Naive thymus-derived CD8-positive, alpha-beta T cell (primary cell): ENCODE results near the gene TMEM132C. TPM values are rescaled to one million over a fixed set of nuclear protein-coding genes. Genes with fewer than 3 reads are reported as not detected.

Experiments
- ATAC-seq, 2 donors: fragments of 150-1000 bp; cut with Tn5 transposase in 1 of 2; sonication (Bioruptor Pico), chemical (Tn5 transposase) in 1 of 2; 1 replicate in 1 of 2; 2 replicates in 1 of 2; pipeline ENCODE4 v1.10.0; 2021; ENCODE audit warnings: mild to moderate bottlenecking in 2 of 2, moderate library complexity in 2 of 2
- POLR2A ChIA-PET: fragments of 350-600 bp; sonication (Branson Sonifier 250); formaldehyde crosslinking; loops from one replicate; lab custom pipeline; 2021; ENCODE audit warnings: antibody characterized with exemption; lab: Charles Lee
- DNase-seq, 10 donors: peaks; one replicate each; pipeline versions ENCODE4 v3.0.0 to v3.0.0-alpha.2; 2020 to 2022
- H3K27ac Mint-ChIP-seq, 10 donors: one replicate each; pipeline ENCODE4 v1.8.0; 2020 to 2022; ENCODE audit warnings: mild to moderate bottlenecking in 10 of 10, mixed read lengths in 10 of 10, moderate library complexity in 4 of 10, inconsistent platforms in 1 of 10
- H3K27me3 Mint-ChIP-seq, 5 donors: one replicate each; pipeline ENCODE4 v1.8.0; 2021 to 2022; ENCODE audit warnings: mixed read lengths in 5 of 5
- H3K36me3 Mint-ChIP-seq, 3 donors: one replicate each; pipeline ENCODE4 v1.8.0; 2020 to 2022; ENCODE audit warnings: mixed read lengths in 3 of 3, mild to moderate bottlenecking in 2 of 3, inconsistent platforms in 1 of 3
- H3K4me1 Mint-ChIP-seq, 4 donors: one replicate each; pipeline ENCODE4 v1.8.0; 2021 to 2022; ENCODE audit warnings: mixed read lengths in 4 of 4
- H3K4me3 Mint-ChIP-seq, 10 donors: one replicate each; pipeline ENCODE4 v1.8.0; 2020 to 2022; ENCODE audit warnings: mild to moderate bottlenecking in 10 of 10, mixed read lengths in 10 of 10, moderate library complexity in 6 of 10, inconsistent platforms in 1 of 10
- H3K9me3 Mint-ChIP-seq, 9 donors: one replicate each; pipeline ENCODE4 v1.8.0; 2020 to 2022; ENCODE audit warnings: mixed read lengths in 9 of 9, mild to moderate bottlenecking in 3 of 9, inconsistent platforms in 1 of 9, moderate library complexity in 1 of 9
- polyA plus RNA-seq, 3 donors: library from polyadenylated mRNA; unstranded; fragments of 300-500 nt; fragmentation: Illumina TruSeq; gene quantifications; one replicate each; pipeline ENCODE4 v1.2.3, GENCODE V29; 2021
- total RNA-seq, 8 experiments: library from RNA in 2 of 8; stranded (reverse) in 2 of 8; gene quantifications; one replicate each; pipeline ENCODE4 v1.2.3 and lab custom pipeline; 2021 to 2026

Gene TMEM132C
- total and polyA plus RNA-seq, 5 experiments from 2014 or later, result 0.11 TPM; not detected in 4

DNA sequence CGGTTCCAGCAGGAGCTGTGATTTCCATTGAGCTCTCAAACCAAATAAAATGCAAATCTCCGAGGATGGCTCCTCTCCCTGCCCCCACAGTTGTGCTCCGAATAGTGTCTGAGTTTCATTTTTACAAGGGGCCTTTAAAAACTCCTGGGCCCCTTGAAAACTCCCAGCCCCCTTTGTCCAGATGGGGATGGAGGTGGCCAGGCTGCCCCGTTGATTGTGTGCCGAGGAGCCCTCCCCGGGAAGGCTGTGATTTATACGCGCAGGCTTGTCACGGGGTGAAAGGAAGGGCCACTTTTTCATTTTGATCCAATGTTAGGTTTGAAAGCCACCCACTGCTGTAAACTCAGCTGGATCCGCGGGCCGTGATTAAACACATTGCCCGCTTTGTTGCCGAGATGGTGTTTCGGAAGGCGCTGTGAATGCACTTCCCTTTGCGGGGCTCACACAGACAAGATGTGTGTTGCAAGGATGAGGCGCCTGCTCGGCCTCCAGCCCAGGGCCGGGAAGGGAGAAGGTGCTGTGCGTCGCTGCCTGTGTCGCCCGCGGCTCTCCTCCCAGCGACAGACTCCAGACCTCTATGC, 98.8 kb downstream of the TMEM132C start:
- Mint-ChIP-seq H3K27ac (no peak overlapping the region), H3K4me3 (peak overlapping the region in 3 of 10 donors; percentile 36 to 43 (median 38)), H3K36me3 (no peaks in the 10 kb centered on the region), H3K4me1 (peaks cover 0 to 4% (median 1%) of the 10 kb centered on the region in 4 donors), H3K9me3 (peaks cover 0 to 9% (median 3%) of the 10 kb centered on the region in 9 donors), H3K27me3 (peaks cover 6 to 50% (median 25%) of the 10 kb centered on the region in 5 donors)
- DNase-seq, result no peak
- POLR2A ChIA-PET, result no interaction called here
- no peak for ATAC-seq

DNA sequence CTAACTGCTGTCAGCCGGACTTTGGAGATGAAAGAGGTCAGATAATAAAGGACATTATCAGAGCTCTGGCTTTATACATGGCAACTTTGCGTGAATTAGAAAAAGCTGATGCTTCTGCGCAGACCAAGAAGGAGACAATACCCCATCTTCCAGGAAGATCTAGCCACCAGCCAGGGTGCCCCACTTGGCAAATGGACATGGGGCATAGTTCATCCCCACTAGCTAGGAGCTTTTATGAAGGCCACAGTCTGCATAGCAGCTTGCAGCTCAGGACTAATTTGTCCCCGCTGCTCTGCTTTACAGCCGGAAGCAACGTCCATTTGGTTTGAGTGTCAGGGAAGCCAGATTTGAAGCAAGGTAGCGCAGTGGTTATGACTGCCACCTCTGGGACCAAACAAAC, 101.0 kb downstream of the TMEM132C start:
- H3K36me3 Mint-ChIP-seq, result no peaks in the 10 kb centered on the region
- H3K4me1 Mint-ChIP-seq, result peaks cover 0 to 4% (median 1%) of the 10 kb centered on the region in 4 donors
- peaks cover 6 to 45% (median 25%) of the 10 kb centered on the region in 5 donors for H3K27me3 Mint-ChIP-seq
- POLR2A ChIA-PET, result no interaction called here
- no peak for ATAC-seq
- no peak overlapping the region for H3K4me3 Mint-ChIP-seq
- peaks cover 0 to 9% (median 0%) of the 10 kb centered on the region in 9 donors for H3K9me3 Mint-ChIP-seq
- no peak overlapping the region for H3K27ac Mint-ChIP-seq
- DNase-seq, result no peak

DNA sequence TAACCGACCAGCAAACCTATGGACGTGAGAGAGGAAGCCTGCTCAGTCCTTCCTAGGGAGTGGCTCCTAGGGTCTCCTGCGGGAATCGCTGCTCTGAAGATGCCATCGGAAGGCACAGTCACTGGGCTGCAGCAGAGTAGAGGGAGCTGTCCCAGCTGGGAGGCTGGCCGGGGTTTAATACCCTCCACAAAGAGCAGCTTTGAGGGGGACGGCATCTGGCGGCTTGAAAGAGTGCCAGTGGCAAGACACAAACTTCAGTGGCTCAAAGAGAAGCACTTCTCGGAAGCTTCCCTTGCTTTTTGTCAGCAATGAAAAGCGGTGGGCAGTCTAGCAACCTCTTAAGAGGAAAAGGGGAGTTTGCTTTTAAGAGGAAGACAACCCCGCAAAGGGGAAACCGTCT, 114.6 kb downstream of the TMEM132C start:
- Mint-ChIP-seq H3K27ac (no peak overlapping the region), H3K4me1 (no peaks in the 10 kb centered on the region), H3K4me3 (no peak overlapping the region), H3K27me3 (peaks cover 5 to 22% (median 12%) of the 10 kb centered on the region in 5 donors), H3K9me3 (peaks cover 0 to 19% (median 5%) of the 10 kb centered on the region in 9 donors), H3K36me3 (no peaks in the 10 kb centered on the region)
- POLR2A ChIA-PET, result no interaction called here
- ATAC-seq, result no peak
- DNase-seq, result no peak

DNA sequence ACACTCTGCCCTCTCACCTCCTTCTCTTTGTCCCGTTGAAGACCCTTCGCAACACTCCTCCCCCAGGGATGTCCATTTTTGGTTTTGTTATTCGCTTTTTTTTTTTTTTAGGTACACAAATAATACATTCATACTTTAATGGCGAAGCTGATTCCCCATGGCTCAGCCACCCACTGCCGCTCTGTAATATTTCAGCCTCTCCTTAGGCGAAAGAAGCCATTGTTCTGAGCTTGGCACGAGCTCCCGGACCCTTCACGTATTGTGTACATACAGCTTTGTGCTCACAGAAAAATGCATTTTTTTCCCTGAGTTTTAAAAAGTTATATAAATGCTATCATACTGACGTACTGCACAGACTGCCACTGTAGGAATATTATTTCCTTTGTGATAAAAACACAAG, 115.0 kb downstream of the TMEM132C start:
- Mint-ChIP-seq H3K36me3 (no peaks in the 10 kb centered on the region), H3K27me3 (peaks cover 5 to 22% (median 14%) of the 10 kb centered on the region in 5 donors), H3K4me1 (no peaks in the 10 kb centered on the region), H3K4me3 (no peak overlapping the region), H3K9me3 (peaks cover 0 to 18% (median 5%) of the 10 kb centered on the region in 9 donors), H3K27ac (no peak overlapping the region)
- POLR2A ChIA-PET, result no interaction called here
- ATAC-seq, result no peak
- DNase-seq, result no peak

DNA sequence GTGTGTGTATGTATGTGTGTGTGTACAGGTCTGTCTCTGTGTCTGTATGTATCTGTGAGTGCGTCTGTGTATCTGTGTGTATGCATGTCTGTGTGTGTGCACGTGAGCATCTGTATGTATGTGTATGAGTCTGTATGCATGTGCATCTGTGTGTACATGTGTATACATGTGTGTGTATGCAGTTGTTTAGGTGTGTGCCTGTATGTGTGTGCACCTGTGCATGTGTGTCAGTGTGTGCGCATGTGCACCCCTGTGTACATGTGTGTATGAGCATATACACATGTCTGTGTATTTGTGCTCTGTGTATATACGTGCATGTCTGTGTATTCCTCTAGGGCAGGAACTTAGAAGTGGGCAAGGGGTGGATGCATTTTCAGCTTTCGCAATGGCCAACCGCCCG, 116.0 kb downstream of the TMEM132C start:
- Mint-ChIP-seq H3K27me3 (peaks cover 5 to 23% (median 14%) of the 10 kb centered on the region in 5 donors), H3K9me3 (peaks cover 0 to 13% (median 4%) of the 10 kb centered on the region in 9 donors), H3K27ac (no peak overlapping the region), H3K36me3 (no peaks in the 10 kb centered on the region), H3K4me1 (no peaks in the 10 kb centered on the region), H3K4me3 (no peak overlapping the region)
- DNase-seq, result no peak
- POLR2A ChIA-PET, result no interaction called here
- ATAC-seq, result no peak

DNA sequence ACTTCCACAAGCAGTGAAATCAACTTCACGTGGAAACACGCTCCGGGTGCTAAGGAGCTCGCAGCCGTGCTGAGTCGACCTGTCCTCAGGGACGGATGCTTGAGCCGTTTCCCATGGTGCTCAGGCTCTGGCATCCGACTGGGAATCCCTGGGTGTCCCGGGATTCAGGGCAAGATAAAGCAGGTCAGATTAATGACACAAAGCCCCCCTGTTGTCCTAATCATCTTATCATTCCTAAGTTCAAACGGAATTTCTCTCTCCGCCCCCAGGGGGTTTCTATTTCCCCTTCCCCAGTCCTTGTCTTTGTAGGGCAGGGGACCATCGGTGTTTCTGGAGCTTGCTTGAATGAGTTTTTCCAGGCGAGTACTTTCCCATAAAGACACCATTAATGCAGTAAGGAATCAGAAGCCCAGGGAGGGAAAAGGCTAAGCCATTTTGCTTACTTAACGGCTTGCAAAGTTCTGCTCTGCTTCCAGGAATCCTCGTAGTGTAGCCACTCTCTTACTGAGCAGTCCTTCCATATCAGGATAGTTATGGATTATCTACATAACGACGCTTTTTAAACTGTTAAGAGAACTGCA, 116.5 kb downstream of the TMEM132C start:
- Mint-ChIP-seq H3K4me1 (peaks cover 0 to 2% (median 0%) of the 10 kb centered on the region in 4 donors), H3K36me3 (no peaks in the 10 kb centered on the region), H3K27me3 (peaks cover 5 to 28% (median 14%) of the 10 kb centered on the region in 5 donors), H3K4me3 (no peak overlapping the region), H3K27ac (no peak overlapping the region), H3K9me3 (peaks cover 0 to 13% (median 4%) of the 10 kb centered on the region in 9 donors)
- ATAC-seq, result no peak
- POLR2A ChIA-PET, result no interaction called here
- no peak for DNase-seq

DNA sequence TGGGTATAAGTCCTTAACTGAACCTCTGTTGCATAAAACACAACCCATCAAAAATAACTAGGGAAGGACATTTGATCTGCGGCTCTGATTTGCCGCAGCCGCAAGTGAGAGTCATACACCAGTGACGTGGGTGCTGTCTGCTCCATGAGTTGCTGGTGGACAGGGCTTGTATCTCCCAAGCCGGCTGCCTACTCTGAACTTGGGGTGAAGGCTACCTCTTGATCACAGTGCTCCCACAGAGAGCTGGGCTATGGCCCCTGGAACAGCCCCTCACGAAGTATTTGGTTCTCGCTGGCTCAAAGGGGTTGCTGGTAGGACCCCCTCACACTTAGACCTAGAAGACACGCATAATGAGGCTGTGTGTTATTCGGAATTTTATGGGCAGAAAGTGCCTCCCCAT, 118.8 kb downstream of the TMEM132C start:
- no peak for ATAC-seq
- Mint-ChIP-seq H3K36me3 (no peaks in the 10 kb centered on the region), H3K4me1 (peaks cover 0 to 3% (median 0%) of the 10 kb centered on the region in 4 donors), H3K27ac (no peak overlapping the region), H3K27me3 (peaks cover 6 to 32% (median 17%) of the 10 kb centered on the region in 5 donors), H3K4me3 (no peak overlapping the region), H3K9me3 (peaks cover 0 to 9% (median 0%) of the 10 kb centered on the region in 9 donors)
- POLR2A ChIA-PET, result no interaction called here
- no peak for DNase-seq

DNA sequence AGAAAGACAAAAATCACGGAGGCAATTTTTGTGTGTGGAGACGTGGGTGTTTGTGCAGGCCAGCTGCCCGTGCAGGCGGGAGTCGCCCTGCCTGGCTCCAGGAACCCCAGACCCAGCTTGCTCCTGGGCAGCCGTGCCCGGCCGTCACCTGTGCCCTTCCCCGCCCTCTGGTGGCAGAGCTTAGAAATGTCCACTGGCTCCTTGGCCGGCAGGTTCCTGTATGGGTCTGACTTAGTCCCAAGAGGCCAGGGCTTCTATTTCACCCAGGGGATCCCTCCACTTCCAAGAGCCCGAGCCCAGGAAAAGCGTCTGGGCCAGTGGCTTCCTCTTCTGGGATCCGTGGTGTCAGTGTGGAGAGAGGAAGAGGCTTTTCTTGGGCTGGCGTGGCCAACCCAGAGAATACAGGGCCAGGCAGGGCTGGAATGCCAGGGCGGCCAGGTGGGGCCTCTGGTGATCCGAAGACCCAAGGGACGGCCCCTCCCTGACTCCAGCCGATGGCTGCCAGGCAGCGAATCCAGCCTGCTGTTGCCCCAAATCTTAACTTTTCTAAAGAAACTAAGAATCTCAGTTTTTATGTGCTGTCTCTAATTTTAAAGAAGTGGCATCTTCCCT, 120.9 kb downstream of the TMEM132C start:
- H3K36me3 Mint-ChIP-seq, result no peaks in the 10 kb centered on the region
- ATAC-seq, result no peak

DNA sequence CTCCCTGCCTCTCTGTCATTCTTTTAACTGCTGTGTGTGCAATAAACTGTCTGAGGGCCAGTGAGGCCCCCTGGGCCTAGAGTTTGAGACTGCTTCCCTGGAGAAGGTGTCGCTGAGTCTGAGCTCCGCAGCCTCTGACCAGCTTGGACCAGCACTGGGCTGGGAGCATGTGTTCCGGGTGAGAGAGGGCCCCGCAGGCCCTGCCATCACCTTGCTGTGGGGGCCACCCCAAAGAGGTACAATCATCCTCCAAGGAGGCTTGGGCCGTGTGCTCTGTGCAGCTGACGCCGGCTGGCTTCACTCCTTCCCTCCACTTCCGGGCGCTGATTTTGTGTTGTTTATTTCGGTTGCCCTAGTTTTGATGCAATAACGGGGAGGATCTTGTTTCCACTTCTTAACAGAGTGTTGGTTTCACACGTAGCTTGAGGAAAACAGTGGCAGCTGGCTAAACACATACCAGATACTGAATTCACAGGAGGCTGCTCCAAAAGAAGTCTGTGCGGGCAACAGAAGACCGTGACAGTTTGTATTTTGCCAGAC, 121.6 kb downstream of the TMEM132C start:
- Mint-ChIP-seq H3K36me3 (no peaks in the 10 kb centered on the region), H3K9me3 (peaks cover 0 to 12% (median 2%) of the 10 kb centered on the region in 9 donors), H3K4me3 (no peak overlapping the region), H3K4me1 (peaks cover 0 to 3% (median 0%) of the 10 kb centered on the region in 4 donors), H3K27ac (peak overlapping the region in 1 of 10 donors; percentile 68), H3K27me3 (peaks cover 4 to 34% (median 15%) of the 10 kb centered on the region in 5 donors)
- ATAC-seq, result no peak
- DNase-seq, result no peak
- POLR2A ChIA-PET, result no interaction called here

More for the DNA sequence above, 120.9 kb downstream of the TMEM132C start:
- DNase-seq, result no peak
- Mint-ChIP-seq H3K9me3 (peaks cover 0 to 12% (median 0%) of the 10 kb centered on the region in 9 donors), H3K27ac (no peak overlapping the region), H3K4me3 (no peak overlapping the region), H3K27me3 (peaks cover 4 to 40% (median 16%) of the 10 kb centered on the region in 5 donors), H3K4me1 (peaks cover 0 to 3% (median 0%) of the 10 kb centered on the region in 4 donors)
- POLR2A ChIA-PET, result no interaction called here

DNA sequence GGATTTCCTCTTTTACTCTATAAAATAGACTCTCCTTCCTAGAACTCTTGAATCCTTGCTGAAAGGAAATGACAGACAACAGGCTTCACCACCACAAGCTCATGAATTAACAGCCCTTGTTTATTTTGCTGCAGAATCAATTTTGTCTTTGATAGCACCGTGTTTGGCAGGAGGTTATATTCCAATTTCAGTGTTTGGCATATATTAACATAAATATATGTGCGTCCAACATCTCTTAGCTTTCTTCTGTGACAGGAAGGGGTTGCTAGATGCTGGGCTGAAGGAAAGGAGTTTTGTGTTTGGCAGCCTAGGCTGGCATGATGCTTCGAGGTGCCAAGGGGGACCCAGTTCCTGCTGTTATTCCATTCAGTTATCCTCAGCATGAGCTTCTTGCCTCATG, 126.4 kb downstream of the TMEM132C start:
- ATAC-seq (no peak), DNase-seq (no peak)
- POLR2A ChIA-PET, result no interaction called here
- H3K36me3 Mint-ChIP-seq, result no peaks in the 10 kb centered on the region
- peaks cover 0 to 19% (median 8%) of the 10 kb centered on the region in 9 donors for H3K9me3 Mint-ChIP-seq
- H3K27ac Mint-ChIP-seq, result no peak overlapping the region
- peaks cover 0 to 2% (median 0%) of the 10 kb centered on the region in 4 donors for H3K4me1 Mint-ChIP-seq
- peaks cover 3 to 17% (median 8%) of the 10 kb centered on the region in 5 donors for H3K27me3 Mint-ChIP-seq
- H3K4me3 Mint-ChIP-seq, result no peak overlapping the region

DNA sequence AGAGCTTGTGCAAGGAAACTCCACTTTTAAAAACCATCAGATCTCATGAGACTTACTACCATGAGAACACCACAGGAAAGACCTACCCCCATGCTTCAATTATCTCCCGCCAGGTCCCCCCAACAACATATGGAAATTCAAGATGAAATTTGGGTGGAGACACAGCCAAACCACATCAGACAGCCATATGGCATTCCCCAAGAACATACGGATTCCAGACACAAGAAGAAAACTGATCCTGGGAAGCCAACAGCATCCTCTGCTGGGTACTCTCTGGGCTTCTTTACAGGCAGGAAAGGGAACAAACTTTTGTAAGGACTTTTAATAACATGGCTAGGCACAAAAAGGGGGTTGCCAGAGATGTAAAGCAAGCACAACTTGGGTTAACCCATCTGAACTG, 127.2 kb downstream of the TMEM132C start:
- Mint-ChIP-seq H3K4me3 (no peak overlapping the region), H3K9me3 (peaks cover 0 to 19% (median 8%) of the 10 kb centered on the region in 9 donors), H3K27me3 (peaks cover 3 to 12% (median 6%) of the 10 kb centered on the region in 5 donors), H3K4me1 (no peaks in the 10 kb centered on the region), H3K27ac (no peak overlapping the region), H3K36me3 (no peaks in the 10 kb centered on the region)
- DNase-seq (no peak), ATAC-seq (no peak)
- POLR2A ChIA-PET, result no interaction called here

DNA sequence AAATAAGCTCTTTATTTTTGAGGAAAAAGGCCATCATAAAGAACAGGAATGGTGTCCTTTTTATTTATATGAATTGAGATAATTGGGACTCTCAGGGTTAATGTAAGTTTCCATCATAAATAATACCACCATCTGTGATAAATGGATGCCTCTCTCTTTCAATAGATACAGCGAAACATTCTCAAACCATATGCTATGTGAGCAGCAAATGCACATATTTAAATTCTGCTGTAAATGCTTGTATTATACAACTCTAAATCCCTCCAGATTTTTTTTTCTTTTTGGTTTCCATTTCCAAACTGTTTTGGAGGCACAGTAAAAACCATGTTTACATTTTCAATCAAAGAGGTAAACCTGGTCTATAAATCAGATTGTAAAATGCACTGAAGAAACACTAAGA, 132.3 kb downstream of the TMEM132C start:
- no peaks in the 10 kb centered on the region for H3K4me1 Mint-ChIP-seq
- H3K36me3 Mint-ChIP-seq, result no peaks in the 10 kb centered on the region
- peaks cover 0 to 10% (median 1%) of the 10 kb centered on the region in 5 donors for H3K27me3 Mint-ChIP-seq
- DNase-seq (no peak), ATAC-seq (no peak)
- no peak overlapping the region for H3K4me3 Mint-ChIP-seq
- no peak overlapping the region for H3K27ac Mint-ChIP-seq
- POLR2A ChIA-PET, result no interaction called here
- peaks cover 0 to 17% (median 4%) of the 10 kb centered on the region in 9 donors for H3K9me3 Mint-ChIP-seq
